ENCODE data around the gene PSMB9.
A peak's percentile ranks its signal among the peaks of the same experiment; 100 is the strongest.

The PSMB9 gene

GRCh38 chr6:32890831-32891230 is 36.8 kb downstream of the PSMB9 start:
- no peak overlapping the region for H3K27ac ChIP-seq
- no peak for TF ChIP-seq CTCF (IDR thresholded peaks at IDR 0.05)
- no peak for TF ChIP-seq ZFX (IDR thresholded peaks at IDR 0.05; ENCODE audit: borderline replicate concordance)

- H3K27ac ChIP-seq, result peak overlapping the region; percentile 93
- TF ChIP-seq ZFX (IDR thresholded peaks at IDR 0.05; ENCODE audit: borderline replicate concordance), result no peak
- TF ChIP-seq CTCF (IDR thresholded peaks at IDR 0.05), result no peak
Observed at GRCh38 chr6:32894085-32895005, 40.4 kb downstream of the PSMB9 start.

GRCh38 chr6:32895006-32895345 is 41.0 kb downstream of the PSMB9 start:
- no peak for TF ChIP-seq CTCF (IDR thresholded peaks at IDR 0.05)
- no peak for TF ChIP-seq ZFX (IDR thresholded peaks at IDR 0.05; ENCODE audit: borderline replicate concordance)
- peak overlapping the region; percentile 93 for H3K27ac ChIP-seq

GRCh38 chr6:32903952-32904351 is 50.0 kb downstream of the PSMB9 start:
- TF ChIP-seq CTCF (IDR thresholded peaks at IDR 0.05) (no peak), ZFX (IDR thresholded peaks at IDR 0.05; ENCODE audit: borderline replicate concordance) (no peak)
- peak overlapping the region; percentile 22 for H3K27ac ChIP-seq

- peak overlapping the region; percentile 22 for H3K27ac ChIP-seq
- TF ChIP-seq CTCF (IDR thresholded peaks at IDR 0.05) (no peak), ZFX (IDR thresholded peaks at IDR 0.05; ENCODE audit: borderline replicate concordance) (no peak)
Observed at GRCh38 chr6:32905078-32905477, 51.1 kb downstream of the PSMB9 start.

- H3K27ac ChIP-seq, result no peak overlapping the region
- TF ChIP-seq CTCF (IDR thresholded peaks at IDR 0.05) (no peak), ZFX (IDR thresholded peaks at IDR 0.05; ENCODE audit: borderline replicate concordance) (no peak)
Observed at GRCh38 chr6:32906539-32906938, 52.5 kb downstream of the PSMB9 start.

- peak overlapping the region; percentile 51 for H3K27ac ChIP-seq
- no peak for TF ChIP-seq ZFX (IDR thresholded peaks at IDR 0.05; ENCODE audit: borderline replicate concordance)
- no peak for TF ChIP-seq CTCF (IDR thresholded peaks at IDR 0.05)
Observed at GRCh38 chr6:32908897-32909296, 54.9 kb downstream of the PSMB9 start.
